Kidney epithelial cell (primary cell): ENCODE results near the gene CHN1. TPM values are rescaled to one million over a fixed set of nuclear protein-coding genes. Genes with fewer than 3 reads are reported as not detected.

ENCODE experiments used
- DNase-seq: peaks from one replicate; pipeline ENCODE4 v3.0.0-alpha.2; 2010; ENCODE audit warnings: low read depth
- H3K27me3 ChIP-seq: 2 replicates; pipeline ENCODE4 v1.6.0; 2011; ENCODE audit warnings: low read length; ENCODE audit not compliant: control insufficient read depth, insufficient read depth
- H3K36me3 ChIP-seq: 2 replicates; pipeline ENCODE4 v1.5.1; 2011; ENCODE audit warnings: low read length; ENCODE audit not compliant: control insufficient read depth, insufficient read depth
- H3K4me3 ChIP-seq: 2 replicates; pipeline ENCODE4 v1.5.1; 2011; ENCODE audit warnings: low read depth, mild to moderate bottlenecking, control low read depth, low read length
- CTCF ChIP-seq: IDR thresholded peaks from 2 replicates; pipeline ENCODE4 v1.5.1; 2011; ENCODE audit warnings: mild to moderate bottlenecking, moderate library complexity, low read length, control low read depth, inconsistent platforms; ENCODE audit not compliant: insufficient read depth, poor library complexity, severe bottlenecking
- total RNA-seq: library from RNA; depleted of rRNA; stranded (reverse); fragments of >200 nt; gene quantifications from 2 replicates; pipeline ENCODE4 v1.2.3, GENCODE V29; 2015

Gene CHN1
- total RNA-seq, 1 donor from 2014 or later, result 19.3 TPM

- Histone ChIP-seq H3K4me3 (no peak overlapping the region), H3K27me3 (no peaks in the 10 kb centered on the region), H3K36me3 (no peaks in the 10 kb centered on the region)
- no peak for TF ChIP-seq CTCF
- DNase-seq, result no peak
These were observed 245.7 kb downstream of the CHN1 start for GRCh38 chr2:174759381-174760065.

GRCh38 chr2:174756743-174757142 lies 248.4 kb downstream of the CHN1 start:
- no peak for DNase-seq
- Histone ChIP-seq H3K27me3 (no peaks in the 10 kb centered on the region), H3K36me3 (no peaks in the 10 kb centered on the region), H3K4me3 (no peak overlapping the region)
- TF ChIP-seq CTCF, result no peak

- TF ChIP-seq CTCF, result no peak
- H3K27me3 ChIP-seq, result no peaks in the 10 kb centered on the region
- no peak overlapping the region for H3K4me3 ChIP-seq
- no peak for DNase-seq
- no peaks in the 10 kb centered on the region for H3K36me3 ChIP-seq
These were observed 252.0 kb downstream of the CHN1 start for GRCh38 chr2:174753038-174753633.

- Histone ChIP-seq H3K4me3 (no peak overlapping the region), H3K27me3 (no peaks in the 10 kb centered on the region), H3K36me3 (no peaks in the 10 kb centered on the region)
- DNase-seq, result no peak
- no peak for TF ChIP-seq CTCF
These were observed 252.7 kb downstream of the CHN1 start for GRCh38 chr2:174752403-174753037.

- H3K27me3 ChIP-seq, result no peaks in the 10 kb centered on the region
- H3K36me3 ChIP-seq, result no peaks in the 10 kb centered on the region
- H3K4me3 ChIP-seq, result no peak overlapping the region
- no peak for DNase-seq
- no peak for TF ChIP-seq CTCF
These were observed 254.2 kb downstream of the CHN1 start for GRCh38 chr2:174750923-174751441.

GRCh38 chr2:174749793-174750192 lies 255.4 kb downstream of the CHN1 start:
- no peaks in the 10 kb centered on the region for H3K36me3 ChIP-seq
- TF ChIP-seq CTCF, result no peak
- DNase-seq, result no peak
- H3K4me3 ChIP-seq, result no peak overlapping the region
- no peaks in the 10 kb centered on the region for H3K27me3 ChIP-seq
